Measurements from ENCODE around the gene CAAP1. TPM values are rescaled to one million over a fixed set of nuclear protein-coding genes. Genes with fewer than 3 reads are reported as not detected.

CAAP1 gene
- total and polyA plus RNA-seq, 2 of the 8 experiments (the other 6 are each of a cell fraction or from before 2014, with no cell fraction given), result 9.5 to 36.7 TPM

DNA sequence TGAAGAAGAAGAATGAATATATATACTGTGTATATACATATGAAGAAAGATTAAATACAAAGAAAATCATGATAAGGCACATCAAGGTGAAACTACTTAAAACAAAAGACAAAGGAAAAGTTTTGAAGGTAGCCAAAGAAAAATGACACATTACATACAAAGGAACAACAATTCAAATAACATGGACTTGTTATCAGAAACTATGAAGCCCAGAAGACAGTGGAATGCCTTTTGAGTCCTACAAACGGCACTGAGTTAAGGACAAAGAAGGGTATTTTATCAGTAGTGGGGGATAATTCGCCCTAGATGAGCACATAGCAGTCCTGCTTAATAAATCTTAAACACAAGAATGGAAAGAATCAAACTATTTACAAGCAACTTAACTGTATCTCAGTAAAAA, 77.8 kb downstream of the CAAP1 start (continued):
- no peak for TF ChIP-seq EZH2 (IDR thresholded peaks at IDR 0.05; ENCODE audit: low read depth, low read length, severe bottlenecking)
- no peak for TF ChIP-seq EGR1 (IDR thresholded peaks at IDR 0.05; ENCODE audit: borderline replicate concordance, low read depth, low read length)
